A549 (cell line): ENCODE results near the gene C21orf58.

Experiments
- BHLHE40 ChIP-seq: IDR thresholded peaks from 2 replicates; pipeline ENCODE4 v1.6.1; 2012; ENCODE audit warnings: low read depth, low read length, inconsistent platforms
- EP300 ChIP-seq, 2 experiments: fragments of >200 bp; sonication (Bioruptor Twin); formaldehyde crosslinking; IDR thresholded peaks; 2 replicates in 1 of 2; 3 replicates in 1 of 2; pipeline ENCODE4 v1.6.1; 2016 to 2017
- JUN ChIP-seq, 2 experiments: fragments of >200 bp; sonication (Bioruptor Twin); formaldehyde crosslinking; IDR thresholded peaks; 2 replicates in 1 of 2; 3 replicates in 1 of 2; pipeline ENCODE4 v1.6.1; 2016 to 2017
- KDM1A ChIP-seq: fragments of 200-600 bp; sonication (generic); IDR thresholded peaks from 2 replicates; pipeline ENCODE4 v1.6.1; 2016; ENCODE audit warnings: low read depth, mild to moderate bottlenecking
- MAZ ChIP-seq: fragments of 150-350 bp; IDR thresholded peaks from 2 replicates; pipeline ENCODE4 v1.6.1; 2014; ENCODE audit warnings: antibody characterized with exemption, low read depth, low read length, borderline replicate concordance
- POLR2A ChIP-seq: IDR thresholded peaks from 2 replicates; pipeline ENCODE4 v1.6.1; 2012; ENCODE audit warnings: mild to moderate bottlenecking, low read length
- RAD21 ChIP-seq, 2 experiments: fragments of >200 bp in 1 of 2; sonication (Bioruptor Twin) in 1 of 2; formaldehyde crosslinking in 1 of 2; IDR thresholded peaks in 1 of 2; conservative IDR thresholded peaks in 1 of 2; 2 replicates in 1 of 2; 3 replicates in 1 of 2; pipeline ENCODE4 v1.6.1; 2012 to 2018; ENCODE audit warnings: inconsistent platforms in 1 of 2
- TF ChIP-seq, protein P1 (sequence below): IDR thresholded peaks from 2 replicates; pipeline ENCODE4 v1.6.1; 2012
- TF ChIP-seq, protein P2 (sequence below): fragments of >200 bp; sonication (Bioruptor Twin); formaldehyde crosslinking; IDR thresholded peaks from 3 replicates; pipeline ENCODE4 v1.5.1; 2016
- TF ChIP-seq, protein P3 (sequence below): fragments of 150-350 bp; IDR thresholded peaks from 2 replicates; pipeline ENCODE4 v1.6.1; 2014; ENCODE audit warnings: low read depth, mild to moderate bottlenecking, low read length
- TF ChIP-seq, protein P4 (sequence below): fragments of 200-600 bp; sonication (generic); IDR thresholded peaks from 2 replicates; pipeline ENCODE4 v1.6.1; 2016; ENCODE audit warnings: antibody characterized with exemption, mild to moderate bottlenecking, moderate library complexity

DNA sequence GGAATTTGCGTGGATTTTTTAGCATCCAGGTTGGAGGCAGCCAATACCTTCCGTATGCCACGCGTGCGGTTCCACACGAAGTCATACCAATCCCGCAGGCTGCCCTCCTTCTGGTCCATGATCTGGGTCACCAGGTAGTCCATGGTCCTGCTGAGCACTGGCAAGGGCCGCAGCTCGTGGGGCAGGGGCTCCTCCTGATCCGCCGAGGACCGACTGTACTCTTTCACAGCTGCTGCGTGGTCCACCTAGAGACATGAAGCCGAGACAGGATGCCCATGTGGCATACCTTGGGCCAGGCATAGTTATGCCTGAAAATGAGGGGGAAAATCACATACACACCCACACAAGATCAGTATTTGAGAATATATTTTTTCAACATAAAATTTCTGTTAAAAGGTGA lies 50.3 kb downstream of the C21orf58 start:
- no peak for TF ChIP-seq MAZ
- TF ChIP-seq, protein P1, sequence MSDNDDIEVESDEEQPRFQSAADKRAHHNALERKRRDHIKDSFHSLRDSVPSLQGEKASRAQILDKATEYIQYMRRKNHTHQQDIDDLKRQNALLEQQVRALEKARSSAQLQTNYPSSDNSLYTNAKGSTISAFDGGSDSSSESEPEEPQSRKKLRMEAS, result no peak
- TF ChIP-seq, protein P2, sequence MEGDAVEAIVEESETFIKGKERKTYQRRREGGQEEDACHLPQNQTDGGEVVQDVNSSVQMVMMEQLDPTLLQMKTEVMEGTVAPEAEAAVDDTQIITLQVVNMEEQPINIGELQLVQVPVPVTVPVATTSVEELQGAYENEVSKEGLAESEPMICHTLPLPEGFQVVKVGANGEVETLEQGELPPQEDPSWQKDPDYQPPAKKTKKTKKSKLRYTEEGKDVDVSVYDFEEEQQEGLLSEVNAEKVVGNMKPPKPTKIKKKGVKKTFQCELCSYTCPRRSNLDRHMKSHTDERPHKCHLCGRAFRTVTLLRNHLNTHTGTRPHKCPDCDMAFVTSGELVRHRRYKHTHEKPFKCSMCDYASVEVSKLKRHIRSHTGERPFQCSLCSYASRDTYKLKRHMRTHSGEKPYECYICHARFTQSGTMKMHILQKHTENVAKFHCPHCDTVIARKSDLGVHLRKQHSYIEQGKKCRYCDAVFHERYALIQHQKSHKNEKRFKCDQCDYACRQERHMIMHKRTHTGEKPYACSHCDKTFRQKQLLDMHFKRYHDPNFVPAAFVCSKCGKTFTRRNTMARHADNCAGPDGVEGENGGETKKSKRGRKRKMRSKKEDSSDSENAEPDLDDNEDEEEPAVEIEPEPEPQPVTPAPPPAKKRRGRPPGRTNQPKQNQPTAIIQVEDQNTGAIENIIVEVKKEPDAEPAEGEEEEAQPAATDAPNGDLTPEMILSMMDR, result no peak
- TF ChIP-seq, protein P3, sequence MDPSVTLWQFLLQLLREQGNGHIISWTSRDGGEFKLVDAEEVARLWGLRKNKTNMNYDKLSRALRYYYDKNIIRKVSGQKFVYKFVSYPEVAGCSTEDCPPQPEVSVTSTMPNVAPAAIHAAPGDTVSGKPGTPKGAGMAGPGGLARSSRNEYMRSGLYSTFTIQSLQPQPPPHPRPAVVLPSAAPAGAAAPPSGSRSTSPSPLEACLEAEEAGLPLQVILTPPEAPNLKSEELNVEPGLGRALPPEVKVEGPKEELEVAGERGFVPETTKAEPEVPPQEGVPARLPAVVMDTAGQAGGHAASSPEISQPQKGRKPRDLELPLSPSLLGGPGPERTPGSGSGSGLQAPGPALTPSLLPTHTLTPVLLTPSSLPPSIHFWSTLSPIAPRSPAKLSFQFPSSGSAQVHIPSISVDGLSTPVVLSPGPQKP, result no peak
- TF ChIP-seq POLR2A, result no peak
- TF ChIP-seq JUN (IDR thresholded peaks at IDR 0.05), result no peak
- no peak for TF ChIP-seq BHLHE40
- TF ChIP-seq EP300 (IDR thresholded peaks at IDR 0.05), result no peak
- no peak for TF ChIP-seq RAD21 (conservative IDR thresholded peaks at IDR 0.05 in 1 of 2, IDR thresholded peaks at IDR 0.05 in 1 of 2)
- no peak for TF ChIP-seq KDM1A
- TF ChIP-seq, protein P4, sequence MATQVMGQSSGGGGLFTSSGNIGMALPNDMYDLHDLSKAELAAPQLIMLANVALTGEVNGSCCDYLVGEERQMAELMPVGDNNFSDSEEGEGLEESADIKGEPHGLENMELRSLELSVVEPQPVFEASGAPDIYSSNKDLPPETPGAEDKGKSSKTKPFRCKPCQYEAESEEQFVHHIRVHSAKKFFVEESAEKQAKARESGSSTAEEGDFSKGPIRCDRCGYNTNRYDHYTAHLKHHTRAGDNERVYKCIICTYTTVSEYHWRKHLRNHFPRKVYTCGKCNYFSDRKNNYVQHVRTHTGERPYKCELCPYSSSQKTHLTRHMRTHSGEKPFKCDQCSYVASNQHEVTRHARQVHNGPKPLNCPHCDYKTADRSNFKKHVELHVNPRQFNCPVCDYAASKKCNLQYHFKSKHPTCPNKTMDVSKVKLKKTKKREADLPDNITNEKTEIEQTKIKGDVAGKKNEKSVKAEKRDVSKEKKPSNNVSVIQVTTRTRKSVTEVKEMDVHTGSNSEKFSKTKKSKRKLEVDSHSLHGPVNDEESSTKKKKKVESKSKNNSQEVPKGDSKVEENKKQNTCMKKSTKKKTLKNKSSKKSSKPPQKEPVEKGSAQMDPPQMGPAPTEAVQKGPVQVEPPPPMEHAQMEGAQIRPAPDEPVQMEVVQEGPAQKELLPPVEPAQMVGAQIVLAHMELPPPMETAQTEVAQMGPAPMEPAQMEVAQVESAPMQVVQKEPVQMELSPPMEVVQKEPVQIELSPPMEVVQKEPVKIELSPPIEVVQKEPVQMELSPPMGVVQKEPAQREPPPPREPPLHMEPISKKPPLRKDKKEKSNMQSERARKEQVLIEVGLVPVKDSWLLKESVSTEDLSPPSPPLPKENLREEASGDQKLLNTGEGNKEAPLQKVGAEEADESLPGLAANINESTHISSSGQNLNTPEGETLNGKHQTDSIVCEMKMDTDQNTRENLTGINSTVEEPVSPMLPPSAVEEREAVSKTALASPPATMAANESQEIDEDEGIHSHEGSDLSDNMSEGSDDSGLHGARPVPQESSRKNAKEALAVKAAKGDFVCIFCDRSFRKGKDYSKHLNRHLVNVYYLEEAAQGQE, result no peak
